Stimulated activated CD8-positive, alpha-beta memory T cell treated with anti-CD3 and anti-CD28 coated beads, Interleukin-4, amount 100 ng/mL, for 4 hours (primary cell): ENCODE results near the gene TRIM41.
"Not testable (repeated sequence)": the region's sequence is repeated elsewhere in the genome, so short reads cannot be mapped to it uniquely, and the experiment has no call there.

Experiments used
- DNase-seq, 2 donors: peaks; one replicate each; pipeline ENCODE4 v3.0.0-alpha.2; 2020; ENCODE audit warnings: low read depth in 2 of 2, low spot score in 1 of 2

Gene TRIM41

DNA sequence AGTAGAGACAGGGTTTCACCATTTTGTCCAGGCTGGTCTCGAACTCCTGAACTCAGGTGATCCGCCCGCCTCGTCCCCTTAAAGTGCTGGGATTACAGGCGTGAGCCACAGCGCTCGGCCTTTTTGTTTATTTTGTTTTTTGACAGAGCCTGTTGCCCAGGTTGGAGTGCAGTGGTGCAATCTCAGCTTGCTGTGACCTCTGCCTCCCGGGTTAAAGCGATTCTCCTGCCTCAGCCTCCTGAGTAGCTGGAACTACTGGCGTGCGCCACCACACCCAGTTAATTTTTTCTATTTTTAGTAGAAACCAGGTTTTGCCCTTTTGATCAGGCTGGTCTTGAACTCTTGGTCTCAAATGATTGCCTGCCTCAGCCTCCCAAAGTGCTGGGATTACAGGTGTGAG is 12.9 kb upstream of the TRIM41 start:
- not testable (repeated sequence) for DNase-seq

DNA sequence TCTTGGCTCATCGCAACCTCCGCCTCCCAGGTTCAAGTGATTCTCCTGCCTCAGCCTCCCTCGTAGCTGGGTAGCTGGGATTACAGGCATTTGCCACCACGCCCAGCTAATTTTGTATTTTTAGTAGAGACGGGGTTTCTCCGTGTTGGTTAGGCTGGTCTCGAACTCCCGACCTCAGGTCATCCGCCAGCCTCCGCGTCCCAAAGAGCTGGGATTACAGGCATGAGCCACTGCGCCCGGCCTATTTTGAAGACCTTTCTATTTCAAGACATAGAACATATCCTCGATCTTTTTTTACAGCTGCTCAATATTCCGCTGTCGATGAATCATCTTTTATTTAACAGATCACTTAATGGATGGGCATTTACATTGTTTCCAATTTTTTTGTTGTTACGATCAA is 12.4 kb upstream of the TRIM41 start:
- DNase-seq = not testable (repeated sequence)

DNA sequence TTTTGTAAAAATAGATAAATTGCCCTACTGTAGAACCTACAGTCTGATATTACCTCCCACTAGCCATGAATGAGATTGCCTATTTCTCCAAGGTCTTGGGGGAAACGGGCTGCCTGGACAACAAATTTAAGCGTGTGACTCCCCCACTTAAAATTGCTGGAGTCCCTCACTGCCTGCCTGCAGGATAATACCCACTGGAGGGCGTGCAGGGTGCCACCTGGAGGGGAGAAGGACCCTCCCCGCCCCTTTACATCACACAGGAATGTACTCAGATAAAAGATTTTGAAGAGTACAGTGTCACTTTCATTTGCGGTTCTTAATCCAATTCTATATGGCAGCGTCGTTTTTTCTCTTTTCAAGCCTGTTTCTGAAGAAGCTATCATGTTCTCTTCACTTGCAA is 11.9 kb upstream of the TRIM41 start:
- no peak for DNase-seq

DNA sequence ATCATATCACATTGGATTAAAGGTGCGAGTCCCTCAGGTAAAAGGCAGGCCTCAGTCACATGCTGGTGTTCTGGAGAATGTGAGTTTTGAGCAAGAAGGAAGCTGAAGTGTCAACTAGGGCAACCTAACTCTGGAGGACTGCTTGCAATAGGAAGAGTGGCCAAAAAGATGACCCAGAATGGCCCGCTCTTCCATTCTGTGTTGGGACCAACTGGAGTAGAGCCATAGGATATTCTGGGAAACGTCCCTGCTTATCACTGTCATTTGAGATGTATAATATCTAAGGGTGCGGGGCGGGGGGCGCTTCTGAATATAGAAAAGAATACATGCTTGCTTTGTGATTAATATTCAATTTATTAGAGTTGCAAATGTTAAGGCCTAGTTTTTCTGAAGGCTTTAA is 11.0 kb upstream of the TRIM41 start:
- no peak for DNase-seq

DNA sequence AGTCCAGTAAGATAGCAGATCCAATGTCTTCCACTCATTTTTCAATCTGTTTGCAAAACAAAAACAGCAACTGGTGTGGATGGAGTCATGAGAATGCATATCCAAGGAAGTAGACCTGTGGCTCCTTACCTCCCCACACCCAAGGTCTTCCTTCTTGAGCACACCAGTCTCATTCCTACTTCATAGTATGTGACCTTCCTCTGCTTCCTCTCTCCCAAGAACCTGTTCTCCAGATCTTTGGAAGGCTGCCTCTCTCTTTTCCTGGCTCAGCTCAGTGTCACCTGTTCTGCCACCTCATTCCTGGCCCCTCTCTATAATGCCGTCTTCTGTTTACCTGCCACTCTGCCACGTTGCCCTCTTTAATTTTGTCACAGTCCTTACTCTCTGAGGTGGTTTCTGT is 10.1 kb upstream of the TRIM41 start:
- DNase-seq = no peak

DNA sequence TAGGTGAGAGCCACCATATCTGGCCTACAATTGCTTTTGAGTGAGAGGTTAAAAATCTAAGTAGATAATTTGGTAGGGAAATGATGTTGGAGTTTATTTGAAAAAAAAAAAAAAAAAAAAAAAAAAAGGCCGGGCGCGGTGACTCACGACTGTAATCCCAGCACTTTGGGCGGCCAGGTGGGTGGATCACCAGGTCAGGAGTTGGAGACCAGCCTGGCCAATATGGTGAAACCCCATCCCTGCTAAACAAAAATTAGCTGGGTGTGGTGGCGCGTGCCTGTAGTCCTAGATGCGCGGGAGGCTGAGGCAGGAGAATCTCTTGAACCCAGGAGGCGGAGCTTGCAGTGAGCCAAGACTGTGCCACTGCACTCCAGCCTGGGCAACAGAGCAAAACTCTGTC is 8.8 kb upstream of the TRIM41 start:
- DNase-seq = not testable (repeated sequence)

DNA sequence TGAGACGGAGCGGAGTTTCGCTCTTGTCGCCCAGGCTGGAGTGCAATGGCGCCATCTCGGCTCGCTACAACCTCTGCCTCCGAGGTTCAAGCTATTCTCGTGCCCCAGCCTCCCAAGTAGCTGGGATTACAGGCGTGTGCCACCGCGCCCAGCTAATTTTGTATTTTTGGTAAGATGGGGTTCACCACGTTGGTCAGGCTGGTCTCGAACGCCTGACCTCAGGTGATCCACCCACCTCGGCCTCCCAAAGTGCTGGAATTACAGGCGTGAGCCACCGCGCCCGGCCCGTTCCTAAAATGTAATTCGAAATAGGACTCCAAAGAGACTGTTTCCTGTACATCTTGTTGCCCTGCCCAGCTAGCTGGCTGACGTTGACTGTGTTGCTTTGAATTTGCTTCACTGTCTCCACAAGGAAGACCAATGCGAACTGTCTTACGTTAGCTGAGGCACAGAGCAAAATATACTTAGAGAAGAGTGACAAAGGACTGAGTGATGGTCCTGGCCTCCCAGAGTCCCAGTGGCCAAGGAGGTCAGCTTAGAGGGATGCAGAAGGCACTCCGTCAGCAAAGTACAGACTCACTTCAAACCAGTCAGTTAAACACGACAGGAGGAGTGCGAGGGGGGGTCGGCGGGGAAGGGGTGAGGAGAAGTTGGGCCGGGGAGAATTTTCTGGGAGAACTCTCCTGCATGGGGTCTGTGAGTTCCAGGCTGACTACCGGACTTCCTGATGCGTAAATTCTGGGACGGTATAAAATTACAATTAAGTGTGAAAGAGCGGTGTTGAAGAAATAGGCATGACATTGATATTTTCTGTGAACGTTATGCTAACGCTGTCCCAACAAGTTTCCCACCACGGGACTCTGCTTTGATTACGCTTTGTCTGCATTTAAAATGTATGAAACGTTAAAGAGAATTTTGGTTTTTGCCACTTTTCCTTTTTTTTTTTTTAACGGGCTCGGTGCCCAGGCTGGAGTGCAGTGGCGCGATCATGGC is 6.8 kb upstream of the TRIM41 start:
- no peak for DNase-seq

DNA sequence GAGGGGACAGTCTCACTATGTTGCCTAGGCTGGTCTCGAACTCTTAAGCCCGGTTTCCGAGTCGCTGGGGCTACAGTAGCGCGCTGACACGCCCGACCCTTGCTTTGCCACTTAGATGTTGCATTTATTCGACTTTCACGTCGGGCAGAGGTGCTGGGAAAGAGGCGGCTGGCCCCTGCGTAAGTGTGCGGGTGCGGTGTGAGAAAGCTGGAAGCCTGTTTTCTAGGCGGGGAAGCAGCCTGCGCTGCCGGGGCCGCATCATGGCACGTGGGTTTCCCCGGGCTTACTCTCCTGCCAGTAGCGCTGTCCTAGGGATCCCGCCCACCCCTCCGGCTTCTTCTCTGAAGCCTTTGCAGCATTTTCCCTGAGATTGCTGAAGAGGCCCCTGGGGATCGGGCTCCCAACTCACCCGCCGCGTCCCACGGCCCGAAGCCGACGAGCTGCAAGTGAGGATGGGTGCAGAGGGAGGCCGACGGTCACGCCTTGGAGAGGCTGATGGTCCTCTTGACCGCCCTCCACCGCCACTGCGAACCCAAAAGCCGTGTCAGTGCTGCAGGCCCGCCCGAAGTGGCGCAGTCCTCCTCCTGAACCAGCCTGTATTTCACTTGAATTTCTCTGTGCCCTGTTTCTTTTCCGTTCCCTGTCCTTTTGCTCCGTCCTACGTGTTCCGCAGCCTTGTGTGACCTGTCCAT is 5.8 kb upstream of the TRIM41 start:
- no peak for DNase-seq

DNA sequence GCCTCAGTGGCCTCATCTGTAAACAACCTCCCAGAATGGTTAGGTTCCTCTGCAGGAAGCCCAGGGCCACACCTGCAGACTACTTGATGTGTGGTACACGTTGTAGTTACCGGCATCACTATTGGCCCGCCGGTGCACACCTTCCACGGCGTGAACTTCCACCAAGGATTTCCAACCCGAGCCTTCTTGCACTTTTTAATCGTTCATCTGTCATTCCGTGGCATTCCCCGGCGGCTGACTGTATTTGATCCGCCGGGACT is 5.3 kb upstream of the TRIM41 start:
- DNase-seq = no peak

DNA sequence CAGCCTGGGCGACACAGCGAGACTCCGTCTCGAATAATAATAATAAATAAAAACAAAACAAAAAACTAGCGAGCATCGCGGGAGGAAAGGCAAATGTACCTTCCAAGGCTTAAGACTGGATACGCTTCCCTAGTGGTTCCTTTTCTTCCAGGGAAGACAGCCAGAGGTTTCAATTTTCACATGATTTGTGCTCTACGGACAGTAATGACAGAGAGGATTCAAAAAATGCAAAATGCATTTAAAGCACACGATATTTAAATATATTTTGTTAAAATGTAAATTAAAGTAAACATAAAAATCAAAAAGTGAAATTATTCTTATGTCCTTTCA is 4.3 kb upstream of the TRIM41 start:
- DNase-seq = no peak

DNA sequence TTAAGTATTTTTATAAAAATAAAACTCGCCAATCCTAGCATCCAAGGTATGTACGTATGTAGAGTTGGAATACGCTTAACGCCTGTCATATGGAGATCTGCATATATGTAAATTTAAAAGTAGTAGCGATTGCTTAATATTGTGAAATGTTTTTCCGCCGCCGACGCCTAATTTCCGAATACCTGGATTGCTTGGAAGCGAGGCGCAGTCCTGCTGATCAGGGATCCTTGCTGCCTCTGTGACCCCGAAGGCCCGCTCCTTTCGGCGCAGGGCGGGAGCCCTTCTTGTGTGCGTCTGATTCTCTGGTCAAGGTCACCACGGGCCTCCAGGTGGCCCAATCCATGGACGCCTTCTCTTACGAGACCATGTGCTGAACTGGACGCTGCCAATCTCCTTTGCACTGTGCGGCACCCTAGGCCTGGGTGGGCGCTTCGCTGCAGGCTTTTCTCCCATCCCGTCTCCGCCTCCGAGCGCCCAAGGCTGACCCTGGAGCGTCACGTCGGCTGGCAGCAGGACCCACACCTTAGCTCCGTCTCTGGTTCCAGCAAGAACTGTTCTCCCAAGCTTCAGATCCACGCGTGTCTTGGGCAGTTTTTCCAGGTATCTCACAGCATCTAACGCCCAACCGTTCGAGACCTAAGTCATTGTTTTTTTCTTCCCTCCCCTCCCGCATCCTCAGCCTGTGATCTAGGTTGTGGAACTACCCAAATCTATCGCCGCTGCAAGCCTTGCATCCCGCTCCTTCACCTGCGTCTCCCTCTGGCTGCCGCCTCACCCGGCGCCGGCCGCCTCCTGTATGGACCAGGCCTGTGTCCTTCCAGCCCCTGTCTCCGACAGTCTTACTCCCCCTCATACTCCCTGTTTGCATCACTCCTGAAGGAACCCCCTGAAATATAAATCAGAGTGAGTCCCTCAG is 3.6 kb upstream of the TRIM41 start:
- no peak for DNase-seq

DNA sequence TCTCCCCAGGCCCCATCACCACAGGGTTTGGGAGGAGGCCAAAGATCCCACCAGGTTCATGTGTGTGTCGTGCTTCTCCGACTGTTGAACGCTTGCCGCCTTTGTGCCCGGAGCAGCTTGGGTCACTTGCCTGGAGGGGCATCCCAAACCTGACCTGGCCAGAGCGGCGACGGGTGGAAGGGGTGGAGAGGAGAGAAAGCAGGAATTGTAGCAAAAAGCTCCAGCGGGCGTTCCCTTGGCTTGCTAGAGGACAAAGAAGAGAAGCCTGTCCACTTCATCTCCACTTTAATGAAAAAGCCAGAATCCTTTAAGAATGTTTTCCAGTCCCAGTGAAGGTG is 2.9 kb upstream of the TRIM41 start:
- no peak for DNase-seq

DNA sequence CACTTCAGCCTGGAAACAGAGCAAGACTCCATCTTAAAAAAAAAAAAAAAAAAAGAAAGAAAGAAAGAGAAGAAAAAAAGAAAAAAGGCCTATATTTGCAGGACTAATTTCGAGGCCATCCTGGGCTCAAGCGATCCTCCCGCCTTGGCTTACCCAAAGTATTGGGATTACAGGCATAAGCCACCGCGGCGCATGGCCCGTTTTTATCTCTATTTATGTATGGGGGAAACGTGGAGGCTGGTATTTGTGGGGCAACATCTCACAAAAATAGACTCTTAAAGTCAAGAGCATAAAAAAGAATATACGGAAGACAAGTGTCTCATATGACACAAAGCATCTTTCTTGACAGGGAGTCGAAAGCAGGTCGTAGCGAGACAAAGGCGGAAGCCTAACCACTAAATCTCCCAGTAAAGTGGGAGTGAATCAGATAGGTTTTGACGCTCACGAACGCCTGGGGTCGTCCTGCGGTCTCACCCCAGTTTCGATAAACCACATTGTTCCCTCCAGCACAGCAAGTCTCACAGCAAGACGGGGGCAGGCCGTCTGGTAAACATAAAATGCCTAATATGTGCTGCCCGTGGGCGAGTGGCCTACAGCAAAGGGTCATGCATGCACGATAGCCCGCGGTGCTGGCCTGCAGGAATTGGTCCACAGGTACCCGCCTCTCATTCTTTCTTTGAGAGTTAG is 1.8 kb upstream of the TRIM41 start:
- no peak for DNase-seq

DNA sequence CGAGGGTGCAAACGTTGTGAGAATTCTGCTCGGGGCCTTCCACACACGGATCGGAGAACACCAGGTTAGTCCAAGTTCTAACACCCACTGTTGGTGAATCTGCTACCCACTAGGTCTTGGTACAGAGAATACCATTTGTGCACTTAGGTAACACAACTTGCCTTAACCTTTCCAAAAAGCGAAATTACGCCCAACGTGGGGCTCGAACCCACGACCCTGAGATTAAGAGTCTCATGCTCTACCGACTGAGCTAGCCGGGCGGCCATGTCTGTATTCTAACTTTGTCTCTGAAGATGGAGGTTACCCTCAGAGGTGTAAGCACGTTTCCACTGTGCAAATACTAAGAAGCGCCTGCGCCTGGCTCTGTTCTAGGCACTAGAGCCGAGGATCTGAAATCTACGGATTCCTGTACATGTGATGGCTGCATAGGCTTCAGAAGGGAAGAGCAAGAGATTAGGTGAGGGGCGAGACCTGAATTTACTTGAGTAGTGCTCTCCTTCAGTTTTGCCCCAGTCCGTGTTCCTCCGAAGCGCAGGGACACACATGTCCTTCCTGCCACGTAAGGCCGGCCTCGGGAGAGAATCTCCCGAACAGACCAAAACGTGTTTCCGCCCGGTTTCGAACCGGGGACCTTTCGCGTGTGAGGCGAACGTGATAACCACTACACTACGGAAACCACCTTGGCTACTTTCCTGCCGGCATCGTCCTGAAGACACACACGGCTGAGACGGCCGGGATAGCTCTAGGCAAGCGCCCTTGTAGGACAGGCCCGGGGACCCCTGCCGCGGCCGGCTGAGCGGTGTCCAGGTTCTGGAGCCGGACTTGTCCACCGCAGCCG is 1.1 kb upstream of the TRIM41 start:
- peak; percentile 88 to 100 for DNase-seq

DNA sequence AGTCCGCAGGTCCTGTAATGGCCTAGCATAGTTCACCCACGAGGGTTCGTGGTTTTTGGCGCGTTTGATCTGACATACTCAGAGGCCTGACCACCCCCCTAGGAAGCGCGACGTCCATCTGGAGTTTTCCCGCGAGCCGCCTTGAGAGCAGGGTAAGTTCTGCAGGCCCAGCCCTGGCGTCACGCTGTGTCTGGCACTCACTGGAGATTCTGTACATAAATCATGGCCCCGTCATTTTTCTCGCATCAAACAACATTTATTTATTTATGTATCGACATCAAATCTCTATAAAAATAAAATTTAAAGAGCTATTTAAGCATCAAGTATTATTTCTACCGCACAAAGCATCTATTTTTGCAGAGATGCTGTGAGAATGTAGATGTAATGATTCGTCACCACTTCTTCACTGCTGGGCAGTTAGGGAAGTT is 437 bp upstream of the TRIM41 start:
- DNase-seq = no peak

DNA sequence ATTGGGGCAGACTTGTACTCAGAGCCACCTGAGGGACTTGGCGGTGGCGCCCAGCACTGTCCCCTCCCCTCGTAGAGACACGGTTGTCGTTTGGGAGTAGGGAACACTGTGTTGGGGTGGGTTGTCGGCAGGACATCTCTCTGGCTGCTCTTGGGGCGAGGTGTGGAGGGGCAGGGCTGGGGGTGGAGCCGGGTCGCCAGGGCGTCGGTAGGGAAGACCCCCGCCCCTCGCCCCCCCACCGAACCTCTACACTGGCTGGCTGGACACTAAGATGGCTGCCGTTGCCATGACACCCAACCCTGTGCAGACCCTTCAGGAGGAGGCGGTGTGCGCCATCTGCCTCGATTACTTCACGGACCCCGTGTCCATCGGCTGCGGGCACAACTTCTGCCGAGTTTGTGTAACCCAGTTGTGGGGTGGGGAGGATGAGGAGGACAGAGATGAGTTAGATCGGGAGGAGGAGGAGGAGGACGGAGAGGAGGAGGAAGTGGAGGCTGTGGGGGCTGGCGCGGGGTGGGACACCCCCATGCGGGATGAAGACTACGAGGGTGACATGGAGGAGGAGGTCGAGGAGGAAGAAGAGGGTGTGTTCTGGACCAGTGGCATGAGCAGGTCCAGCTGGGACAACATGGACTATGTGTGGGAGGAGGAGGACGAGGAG is 778 bp downstream of the TRIM41 start:
- DNase-seq = no peak

DNA sequence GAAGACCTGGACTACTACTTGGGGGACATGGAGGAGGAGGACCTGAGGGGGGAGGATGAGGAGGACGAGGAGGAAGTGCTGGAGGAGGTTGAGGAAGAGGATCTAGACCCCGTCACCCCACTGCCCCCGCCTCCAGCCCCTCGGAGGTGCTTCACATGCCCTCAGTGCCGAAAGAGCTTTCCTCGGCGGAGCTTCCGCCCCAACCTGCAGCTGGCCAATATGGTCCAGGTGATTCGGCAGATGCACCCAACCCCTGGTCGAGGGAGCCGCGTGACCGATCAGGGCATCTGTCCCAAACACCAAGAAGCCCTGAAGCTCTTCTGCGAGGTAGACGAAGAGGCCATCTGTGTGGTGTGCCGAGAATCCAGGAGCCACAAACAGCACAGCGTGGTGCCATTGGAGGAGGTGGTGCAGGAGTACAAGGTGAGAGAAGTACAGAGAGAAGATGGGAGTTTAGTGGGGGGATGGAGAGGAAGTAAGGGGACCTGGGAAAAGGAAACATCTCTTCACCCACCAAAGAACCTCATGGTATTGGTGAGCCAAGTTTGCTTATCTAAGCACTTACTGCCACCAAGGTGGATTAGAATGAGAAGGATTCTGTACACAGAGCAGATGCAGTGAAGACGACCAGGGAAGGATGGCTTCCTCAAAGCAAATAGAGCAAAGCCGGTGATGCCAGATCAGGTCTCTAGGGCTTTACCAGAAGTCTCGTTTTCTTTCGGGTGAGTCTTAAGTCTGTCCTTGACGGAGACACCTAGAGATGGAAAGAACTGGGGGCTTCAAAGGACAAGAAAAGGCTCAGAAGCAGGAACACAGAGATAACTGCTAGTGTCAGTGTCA is 1.5 kb downstream of the TRIM41 start:
- no peak for DNase-seq

DNA sequence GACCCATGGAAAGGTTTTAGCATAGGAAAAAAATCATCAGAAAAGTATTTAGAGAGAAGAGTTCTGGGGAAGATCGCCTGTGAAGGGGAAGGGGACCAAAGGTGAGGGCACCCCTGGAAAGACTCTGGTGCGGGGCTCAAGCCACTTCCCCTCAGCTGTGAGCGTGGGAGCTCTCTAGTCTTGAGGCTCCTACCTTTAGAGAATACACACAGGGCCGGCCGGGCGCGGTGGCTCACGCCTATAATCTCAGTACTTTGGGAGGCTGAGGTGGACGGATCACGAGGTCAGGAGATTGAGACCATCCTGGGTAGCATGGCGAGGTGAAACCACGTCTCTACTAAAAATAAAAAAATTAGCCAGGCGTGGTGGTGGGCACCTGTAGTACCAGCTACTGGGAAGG is 6.9 kb downstream of the TRIM41 start:
- DNase-seq = no peak

DNA sequence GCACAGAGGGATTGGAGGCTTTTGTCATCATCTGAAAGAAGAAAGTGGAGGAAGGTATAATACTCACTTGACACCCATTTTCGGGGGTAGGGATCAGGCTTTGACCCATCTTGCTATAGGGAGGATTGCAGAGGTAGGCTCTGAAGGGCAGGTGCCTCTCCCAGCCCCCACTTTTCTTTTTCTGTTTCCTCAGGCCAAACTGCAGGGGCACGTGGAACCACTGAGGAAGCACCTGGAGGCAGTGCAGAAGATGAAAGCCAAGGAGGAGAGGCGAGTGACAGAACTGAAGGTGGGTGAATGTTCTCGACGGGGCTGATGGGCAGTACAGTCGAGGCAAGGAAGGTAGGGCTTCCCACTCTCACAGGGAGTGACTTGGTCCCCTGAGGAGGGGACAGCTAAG is 7.5 kb downstream of the TRIM41 start:
- no peak for DNase-seq
